Fibroblast of the conjunctiva (primary cell): ENCODE results near the gene BUB1B.

Experiments
- DNase-seq: peaks from one replicate; pipeline ENCODE4 v3.0.0-alpha.2; 2010; ENCODE audit warnings: low read depth

Gene BUB1B

GRCh38 chr15:40239693-40240618 is 79.1 kb downstream of the BUB1B start:
- DNase-seq = no peak

GRCh38 chr15:40240619-40241221 is 79.9 kb downstream of the BUB1B start:
- DNase-seq = no peak

- DNase-seq = no peak
These were observed 80.7 kb downstream of the BUB1B start for GRCh38 chr15:40241269-40242212.

GRCh38 chr15:40242213-40242599 is 81.3 kb downstream of the BUB1B start:
- no peak for DNase-seq

GRCh38 chr15:40242601-40243000 is 81.7 kb downstream of the BUB1B start:
- DNase-seq = no peak

GRCh38 chr15:40243126-40243810 is 82.4 kb downstream of the BUB1B start:
- DNase-seq = no peak

GRCh38 chr15:40244961-40245523 is 84.2 kb downstream of the BUB1B start:
- no peak for DNase-seq

GRCh38 chr15:40245666-40246450 is 85.0 kb downstream of the BUB1B start:
- DNase-seq = no peak

- DNase-seq = no peak
These were observed 85.8 kb downstream of the BUB1B start for GRCh38 chr15:40246496-40247280.

GRCh38 chr15:40247406-40247971 is 86.6 kb downstream of the BUB1B start:
- no peak for DNase-seq

GRCh38 chr15:40248006-40248783 is 87.3 kb downstream of the BUB1B start:
- DNase-seq = no peak

GRCh38 chr15:40249477-40250303 is 88.8 kb downstream of the BUB1B start:
- no peak for DNase-seq

GRCh38 chr15:40250304-40250656 is 89.4 kb downstream of the BUB1B start:
- DNase-seq = no peak

GRCh38 chr15:40250771-40251483 is 90.1 kb downstream of the BUB1B start:
- DNase-seq = no peak

- no peak for DNase-seq
These were observed 90.7 kb downstream of the BUB1B start for GRCh38 chr15:40251486-40252140.

- DNase-seq = no peak
These were observed 91.2 kb downstream of the BUB1B start for GRCh38 chr15:40252141-40252437.
